Posterior vena cava (tissue), 2 donors: Measurements from ENCODE around the gene ZNF316. TPM values are rescaled to one million over a fixed set of nuclear protein-coding genes. Genes with fewer than 3 reads are reported as not detected.

Experiments
- DNase-seq: peaks from one replicate; pipeline ENCODE4 v3.0.0-alpha.2; 2020; ENCODE audit warnings: low spot score
- intact Hi-C, 2 donors: fragments of 100-400 bp; cut with DNase I; formaldehyde crosslinking; loops; one replicate each; pipeline versions ENCODE4 v1.14.1 to v1.14.2; 2022 to 2023
- long read RNA-seq, 2 donors: library from polyadenylated mRNA; unstranded; transcript quantifications; one replicate each; pipeline ENCODE4 v2.0.0, GENCODE V29; 2020 to 2021
- total RNA-seq, 2 donors: library from RNA; stranded (reverse); fragmentation: NEBNext Ultra II Directional; extraction: Animal tissue kit (Norgen Biotek cat#: 25700); gene quantifications; one replicate each; pipeline ENCODE4 v1.2.1, GENCODE V29; 2021
- donor health status: DM: yes; HTN: yes; CAD: no.
- donor health status: DM: yes; HTN: yes; CAD: no.

Gene ZNF316
- 10 to 100 TPM; 16.1 to 22.5 TPM for total RNA-seq
- long read RNA-seq, donor 1, partial matches to known transcripts: 7 of 8 reads
- long read RNA-seq, donor 1, other reads (novel, unspliced or antisense): 1 of 8 reads
- long read RNA-seq, donor 2, partial matches to known transcripts: 0 of 7 reads
- long read RNA-seq, donor 2, other reads (novel, unspliced or antisense): 7 of 7 reads

- intact Hi-C loops: no loop called here
- DNase-seq: peak; percentile 89
Observed at GRCh38 chr7:6636741-6637543, at the start of gene ZNF316. Gene ZNF316 (plus strand): TSS chr7:6637318. CDS start chr7:6642410, 5,092 bp downstream.

DNA sequence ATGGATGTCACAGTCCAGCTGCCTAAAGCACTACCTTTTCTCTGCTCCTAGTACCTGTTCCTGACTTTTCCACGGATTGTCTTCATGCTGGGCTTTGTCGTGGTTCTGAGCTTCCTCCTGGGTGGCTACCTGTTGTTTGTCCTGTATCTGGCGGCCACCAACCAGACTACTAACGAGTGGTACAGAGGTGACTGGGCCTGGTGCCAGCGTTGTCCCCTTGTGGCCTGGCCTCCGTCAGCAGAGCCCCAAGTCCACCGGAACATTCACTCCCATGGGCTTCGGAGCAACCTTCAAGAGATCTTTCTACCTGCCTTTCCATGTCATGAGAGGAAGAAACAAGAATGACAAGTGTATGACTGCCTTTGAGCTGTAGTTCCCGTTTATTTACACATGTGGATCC is 48.6 kb upstream of the ZNF316 start:
- no peak for DNase-seq
- intact Hi-C loops: loop anchor here in 1 of 2 donors (5.0 kb wide), 1 partner anchor 604 kb away; no protein-coding TSS in a partner anchor

DNA sequence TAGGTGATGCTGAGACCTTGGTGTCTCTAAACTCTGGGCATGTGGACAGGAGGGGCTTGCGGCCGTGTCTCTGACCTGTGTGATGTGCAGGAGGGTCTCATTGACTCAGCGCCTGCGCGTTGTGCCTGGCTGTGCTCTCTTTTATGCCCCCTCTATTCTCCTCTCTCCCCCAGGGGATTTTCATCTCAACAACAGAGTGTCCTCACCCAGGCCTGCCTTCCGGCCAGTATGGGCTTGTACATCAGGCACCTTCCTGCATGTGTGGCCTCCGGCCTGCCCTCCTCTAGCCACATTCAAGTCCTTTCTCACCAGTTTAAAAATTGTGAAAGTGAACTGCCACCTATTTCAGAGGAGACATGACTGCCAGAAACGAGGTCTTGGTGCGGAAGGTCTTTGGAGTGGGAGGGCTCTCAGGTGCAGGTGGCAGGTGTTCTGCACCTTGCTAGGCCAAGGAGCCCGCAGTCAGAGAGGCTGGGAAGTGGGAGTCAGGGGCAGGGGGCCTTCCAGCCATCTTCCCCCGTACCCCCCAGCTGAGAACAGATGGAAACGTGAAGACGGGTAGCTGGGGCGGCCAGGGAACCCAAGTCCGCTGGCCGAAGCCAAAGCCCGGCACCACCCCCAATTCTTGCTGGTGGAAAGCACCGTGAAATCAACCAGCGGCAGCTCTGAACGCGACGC is 47.8 kb upstream of the ZNF316 start:
- DNase-seq: no peak
- intact Hi-C loops: loop anchor here in 1 of 2 donors (5.0 kb wide), 1 partner anchor 603 kb away; no protein-coding TSS in a partner anchor

GRCh38 chr7:6589829-6590644 is 47.1 kb upstream of the ZNF316 start, which contains the start of gene INTS15:
Gene INTS15 (plus strand): TSS chr7:6590021. CDS start chr7:6590284, 263 bp downstream.
- intact Hi-C loops: loop anchor here (5.0 kb wide), 2 partner anchors 593 to 602 kb away; no protein-coding TSS in a partner anchor
- peak; percentile 91 for DNase-seq

GRCh38 chr7:6590645-6591110 is 46.4 kb upstream of the ZNF316 start:
- intact Hi-C loops: loop anchor here in 1 of 2 donors (5.0 kb wide), 1 partner anchor 593 kb away; no protein-coding TSS in a partner anchor
- no peak for DNase-seq

GRCh38 chr7:6600093-6600492 is 37.0 kb upstream of the ZNF316 start:
- DNase-seq: no peak
- intact Hi-C loops: no loop called here

DNA sequence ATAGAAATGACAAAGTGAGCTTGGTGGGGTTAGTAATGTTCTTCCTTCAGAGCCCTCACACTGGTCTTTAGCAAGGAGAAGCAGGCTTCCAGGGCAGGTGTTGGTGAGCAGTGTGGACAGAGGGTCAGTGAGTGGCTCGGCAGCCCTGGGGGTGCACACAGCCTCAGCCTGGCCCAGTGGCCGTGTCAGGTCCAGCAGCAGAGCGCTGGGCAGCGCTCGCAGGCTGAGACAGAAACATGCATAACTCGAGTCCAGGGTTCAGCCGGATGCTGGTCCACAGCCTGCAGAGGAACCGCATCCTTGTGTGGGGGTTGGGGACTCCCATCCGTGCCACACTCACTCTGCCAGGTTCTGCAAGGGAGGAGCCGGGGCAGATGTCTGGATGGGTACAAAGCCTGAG is 32.7 kb upstream of the ZNF316 start:
- intact Hi-C loops: no loop called here
- no peak for DNase-seq

- intact Hi-C loops: loop anchor here in 1 of 2 donors (1.0 kb wide), 1 partner anchor 33 kb away; no protein-coding TSS in a partner anchor
- no peak for DNase-seq
Observed at GRCh38 chr7:6606866-6607583, 30.1 kb upstream of the ZNF316 start.

GRCh38 chr7:6607651-6608051 is 29.5 kb upstream of the ZNF316 start:
- intact Hi-C loops: loop anchor here in 1 of 2 donors (1.0 kb wide), 1 partner anchor 33 kb away; no protein-coding TSS in a partner anchor
- DNase-seq: no peak

GRCh38 chr7:6608081-6608480 is 29.0 kb upstream of the ZNF316 start:
- DNase-seq: no peak
- intact Hi-C loops: no loop called here

DNA sequence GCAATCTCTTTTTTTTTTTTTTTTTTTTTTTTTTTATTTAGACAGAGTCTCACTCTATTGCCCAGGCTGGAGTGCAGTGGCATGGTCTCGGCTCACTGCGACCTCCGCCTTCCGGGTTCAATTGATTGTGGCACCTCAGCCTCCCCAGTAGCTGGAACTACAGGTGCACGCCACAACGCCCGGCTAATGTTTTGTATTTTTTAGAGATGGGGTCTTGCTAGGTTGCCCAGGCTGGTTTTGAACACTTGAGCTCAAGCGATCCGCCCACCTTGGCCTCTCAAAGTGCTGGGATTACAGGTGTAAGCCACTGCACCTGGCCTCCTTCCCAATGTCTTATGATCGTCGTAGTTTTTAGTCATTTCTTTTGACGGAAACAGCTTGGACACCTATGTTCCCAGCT is 28.3 kb upstream of the ZNF316 start:
- no peak for DNase-seq
- intact Hi-C loops: no loop called here

- intact Hi-C loops: no loop called here
- no peak for DNase-seq
Observed at GRCh38 chr7:6612819-6613218, 24.3 kb upstream of the ZNF316 start.

GRCh38 chr7:6613706-6614105 is 23.4 kb upstream of the ZNF316 start:
- DNase-seq: no peak
- intact Hi-C loops: no loop called here

DNA sequence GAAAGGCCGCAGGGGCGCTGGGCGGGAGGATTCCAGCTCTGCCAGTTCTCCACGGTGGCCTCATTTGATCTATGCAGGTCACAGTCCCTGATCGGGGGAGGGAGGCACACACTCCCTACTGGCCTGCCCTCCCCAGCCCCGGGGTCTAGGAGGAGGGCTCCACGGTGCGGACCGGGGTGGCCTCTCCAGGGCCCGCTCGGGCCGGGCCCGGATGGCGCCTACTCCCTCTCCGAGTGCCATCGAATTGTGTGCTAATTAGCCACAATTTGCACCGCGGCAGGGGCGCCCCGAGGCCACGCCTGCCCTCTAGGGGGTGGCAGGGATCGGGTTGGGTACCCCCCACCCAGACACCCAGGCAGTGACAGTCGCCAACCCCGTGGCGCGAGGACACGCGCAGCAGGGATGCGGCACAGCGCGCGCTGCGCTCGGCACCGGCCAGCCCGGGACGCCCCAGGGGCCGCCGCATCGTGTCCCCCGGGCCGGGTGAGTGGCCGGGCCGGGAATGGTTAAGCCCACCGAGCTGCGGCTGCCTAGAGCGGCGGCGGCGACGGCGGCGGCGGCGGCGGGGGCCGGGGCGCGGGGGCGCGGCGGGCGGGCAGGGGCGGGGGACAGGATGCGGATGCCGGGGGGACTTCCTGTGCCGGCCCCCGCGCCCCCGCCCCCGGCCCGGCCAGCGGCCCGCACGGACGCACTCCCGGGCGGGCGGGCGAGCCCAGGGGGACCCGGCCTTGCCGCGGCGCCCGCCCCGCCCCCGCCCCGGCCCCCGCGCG is 22.0 kb upstream of the ZNF316 start, which contains the start of gene ZNF853:
ZNF853 (plus strand) TSS at position 658 of the 770 bp plus-strand sequence. CDS start 565 bp downstream, outside the sequence.
- intact Hi-C loops: no loop called here

DNA sequence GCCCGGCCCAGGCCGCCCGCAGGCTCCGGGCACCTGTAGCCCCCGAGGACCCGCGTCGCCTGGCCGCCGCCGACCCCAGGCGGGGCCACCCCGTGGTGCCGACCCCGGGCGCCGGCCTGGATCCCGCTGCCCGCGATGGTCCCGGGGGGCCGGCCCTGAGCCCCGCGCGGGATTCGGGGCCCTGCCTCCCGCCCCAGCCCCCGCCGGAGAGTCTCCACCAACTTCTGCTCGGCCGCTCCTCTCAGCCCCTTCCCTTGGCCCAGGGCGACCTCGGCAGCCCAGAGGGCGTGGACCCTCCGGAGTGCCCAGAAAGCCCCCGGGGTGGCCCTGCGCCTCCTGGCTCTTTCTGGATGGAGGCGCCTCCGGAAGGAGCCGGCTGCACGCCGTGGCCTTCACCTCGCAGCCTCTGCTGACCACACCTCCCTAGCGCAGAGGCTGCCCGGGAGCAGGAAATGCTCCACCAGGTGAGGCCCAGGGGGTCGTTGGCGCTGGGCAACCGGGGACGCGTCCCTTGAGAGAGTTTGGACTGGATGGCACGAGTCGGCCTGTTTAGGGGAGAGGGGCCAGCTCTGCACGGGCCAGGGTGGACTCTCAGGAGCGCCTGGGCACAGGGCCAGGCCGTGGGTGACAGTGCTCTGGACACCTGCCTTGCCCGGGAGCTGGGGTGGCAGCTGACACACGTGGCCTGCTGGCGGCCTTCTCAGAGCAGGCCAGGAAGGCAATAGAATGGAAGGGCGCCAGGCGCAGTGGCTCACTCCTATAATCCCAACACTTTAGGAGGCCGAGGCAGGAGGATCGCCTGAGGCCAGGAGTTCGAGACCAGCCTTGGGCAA is 21.2 kb upstream of the ZNF316 start:
- intact Hi-C loops: no loop called here
- no peak for DNase-seq

More for the DNA sequence above, 22.0 kb upstream of the ZNF316 start, which contains the start of gene ZNF853:
- DNase-seq: no peak

DNA sequence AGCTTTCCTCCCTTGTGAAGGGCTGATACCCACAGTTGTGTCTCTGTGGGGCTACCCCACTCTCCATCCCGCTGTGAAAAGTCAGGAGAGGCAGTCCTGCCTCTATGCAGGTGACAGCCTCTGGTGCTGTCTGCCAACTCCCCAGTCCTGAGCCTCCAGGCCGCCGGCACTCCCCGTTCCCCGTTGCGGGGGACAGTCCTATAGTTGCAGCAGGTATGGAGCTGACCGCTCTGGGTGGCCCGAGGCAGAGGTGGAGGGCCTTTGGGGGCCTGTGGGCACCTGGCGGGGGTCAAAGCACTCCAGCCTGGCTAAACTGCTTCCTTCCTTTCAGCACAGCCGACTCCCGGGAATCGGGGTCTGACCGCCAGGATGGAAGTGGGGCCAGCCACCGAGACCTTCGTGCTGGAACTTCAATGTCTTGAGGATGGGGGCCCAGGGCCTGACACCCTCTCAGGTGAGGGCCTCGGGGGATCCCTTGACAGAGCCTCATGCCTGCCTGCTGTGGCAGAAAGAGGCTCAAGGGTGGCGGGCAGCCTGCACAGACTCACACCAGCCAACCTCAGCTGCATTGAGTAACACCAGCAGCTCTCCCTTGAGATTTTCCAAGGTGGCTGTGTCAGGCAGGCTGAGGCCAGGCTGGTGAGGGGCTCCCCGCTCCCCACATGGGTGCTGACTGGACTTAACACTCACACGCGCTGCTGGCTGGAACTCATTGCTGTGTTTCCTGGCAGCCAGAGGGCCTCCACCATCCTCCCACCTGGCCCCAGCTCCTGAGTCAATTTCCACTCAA is 20.1 kb upstream of the ZNF316 start:
- intact Hi-C loops: no loop called here
- DNase-seq: no peak
